Measurements from ENCODE around the gene COL25A1.

COL25A1 gene

GRCh38 chr4:109302361-109303139 lies at the start of gene COL25A1:
Gene COL25A1 (minus strand): TSS chr4:109302658.
- peak; percentile 26 to 28 for DNase-seq

DNA sequence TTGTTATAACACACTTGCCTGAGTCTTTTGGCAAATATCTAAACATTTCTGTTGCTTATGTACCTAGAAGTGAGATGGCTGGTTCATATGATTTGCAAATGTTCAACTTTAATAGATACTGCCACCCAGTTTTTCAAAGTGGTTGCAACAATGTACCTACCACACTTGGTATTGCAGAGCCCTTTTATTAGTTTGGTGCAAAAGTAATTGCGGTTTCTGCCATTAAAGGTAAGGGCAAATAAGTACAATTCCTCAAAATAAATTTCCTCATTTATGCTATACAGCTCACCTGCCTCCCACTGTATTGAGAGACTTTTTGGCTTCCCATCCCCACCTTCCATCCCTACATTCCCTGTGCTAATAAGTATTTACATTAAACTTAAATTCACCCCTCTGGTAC lies 47.7 kb upstream of the COL25A1 start:
- DNase-seq = no peak

GRCh38 chr4:109334129-109335105 lies 32.0 kb upstream of the COL25A1 start:
- DNase-seq = no peak

DNA sequence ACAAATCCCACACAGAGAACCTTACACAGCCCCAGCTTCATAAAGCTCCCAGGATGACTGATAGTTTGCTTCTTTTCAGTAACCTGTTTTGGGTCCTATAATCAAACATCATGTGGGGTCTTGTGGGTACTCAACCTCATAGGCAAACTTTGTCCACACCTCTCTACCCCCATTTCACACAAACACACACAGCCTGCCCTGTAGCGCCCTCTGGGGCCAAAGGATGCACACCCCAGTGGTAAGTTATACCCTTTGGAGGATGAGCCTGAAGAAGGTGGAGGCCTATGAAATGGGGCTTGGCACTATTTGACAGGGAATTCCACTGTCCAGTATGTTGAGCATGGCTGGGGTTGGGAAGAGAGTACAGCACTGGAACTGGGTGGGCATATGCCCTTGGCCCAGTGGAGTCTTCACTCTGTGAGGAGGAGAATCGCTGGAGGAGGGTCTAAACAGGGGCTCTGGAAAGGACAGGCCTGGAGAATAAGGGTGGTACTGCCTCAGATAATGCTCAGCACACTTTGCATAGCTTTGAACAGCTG lies 30.5 kb upstream of the COL25A1 start:
- no peak for DNase-seq

- no peak for DNase-seq
Observed at GRCh38 chr4:109327641-109328040, 25.2 kb upstream of the COL25A1 start.

- no peak for DNase-seq
Observed at GRCh38 chr4:109325698-109326097, 23.2 kb upstream of the COL25A1 start.

DNA sequence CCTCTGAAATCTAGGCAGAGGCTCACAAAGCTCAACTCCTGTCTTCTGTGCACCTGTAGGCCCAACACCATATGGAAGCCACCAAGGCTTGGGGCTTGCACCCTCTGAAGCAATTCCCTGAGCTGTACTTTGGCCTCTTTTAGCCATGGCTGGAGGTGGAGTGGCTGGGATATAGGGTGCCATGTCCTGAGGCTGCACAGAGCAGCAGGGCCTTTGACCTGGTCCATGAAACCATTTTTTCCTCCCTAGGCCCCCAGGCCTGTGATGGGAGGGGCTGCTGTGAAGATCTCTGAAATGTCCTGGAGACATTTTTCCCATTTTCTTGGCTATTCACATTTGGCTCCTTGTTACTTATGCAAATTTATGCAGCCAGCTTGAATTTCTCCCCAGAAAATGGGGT lies 20.9 kb upstream of the COL25A1 start:
- DNase-seq = no peak

- no peak for DNase-seq
Observed at GRCh38 chr4:109321232-109321631, 18.8 kb upstream of the COL25A1 start.

GRCh38 chr4:109319684-109320083 lies 17.2 kb upstream of the COL25A1 start:
- DNase-seq = no peak

DNA sequence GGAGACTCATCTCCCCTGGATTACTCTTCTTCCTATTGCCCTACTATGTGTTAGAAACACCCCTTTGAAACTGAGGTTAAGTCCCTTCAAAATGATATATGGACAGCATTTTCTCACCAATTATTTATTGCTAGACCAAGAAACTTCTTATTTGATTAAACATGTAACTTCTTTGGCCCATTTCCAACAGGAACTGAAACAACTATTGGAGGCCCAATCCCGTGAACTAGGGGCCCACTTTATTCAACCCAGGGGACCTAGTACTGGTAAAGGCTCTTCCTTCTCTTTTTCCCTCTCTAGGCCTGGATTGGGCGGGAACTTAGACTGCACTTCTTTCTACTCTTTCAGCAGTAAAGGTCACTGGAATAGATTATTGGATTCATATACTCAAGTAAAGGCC lies 16.7 kb upstream of the COL25A1 start:
- no peak for DNase-seq

- no peak for DNase-seq
Observed at GRCh38 chr4:109315818-109316217, 13.4 kb upstream of the COL25A1 start.

GRCh38 chr4:109315341-109315740 lies 12.9 kb upstream of the COL25A1 start:
- DNase-seq = no peak

GRCh38 chr4:109313168-109314133 lies 11.0 kb upstream of the COL25A1 start:
- no peak for DNase-seq

DNA sequence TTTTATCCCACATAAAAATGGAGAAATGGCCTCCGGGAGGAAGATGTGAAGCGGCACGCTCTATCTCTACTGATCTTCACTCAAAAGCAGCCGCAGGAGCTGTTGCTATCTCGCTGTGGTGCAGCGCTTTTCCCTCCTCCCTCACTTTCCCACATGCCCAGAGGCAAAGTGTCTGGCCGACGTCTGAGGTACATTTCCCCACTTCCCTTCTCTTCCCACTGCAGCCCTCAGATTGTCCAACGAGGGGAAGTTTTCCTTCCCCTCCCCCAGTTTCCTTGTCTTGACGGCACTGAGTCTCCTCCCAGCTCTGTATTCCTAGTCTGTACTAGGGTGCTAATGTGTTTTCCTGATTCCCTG lies 660 bp upstream of the COL25A1 start:
- DNase-seq = no peak

- no peak for DNase-seq
Observed at GRCh38 chr4:109301651-109302360, 652 bp downstream of the COL25A1 start.

- DNase-seq = no peak
Observed at GRCh38 chr4:109298279-109299010, 4.0 kb downstream of the COL25A1 start.

GRCh38 chr4:109296527-109296926 lies 5.9 kb downstream of the COL25A1 start:
- no peak for DNase-seq

DNA sequence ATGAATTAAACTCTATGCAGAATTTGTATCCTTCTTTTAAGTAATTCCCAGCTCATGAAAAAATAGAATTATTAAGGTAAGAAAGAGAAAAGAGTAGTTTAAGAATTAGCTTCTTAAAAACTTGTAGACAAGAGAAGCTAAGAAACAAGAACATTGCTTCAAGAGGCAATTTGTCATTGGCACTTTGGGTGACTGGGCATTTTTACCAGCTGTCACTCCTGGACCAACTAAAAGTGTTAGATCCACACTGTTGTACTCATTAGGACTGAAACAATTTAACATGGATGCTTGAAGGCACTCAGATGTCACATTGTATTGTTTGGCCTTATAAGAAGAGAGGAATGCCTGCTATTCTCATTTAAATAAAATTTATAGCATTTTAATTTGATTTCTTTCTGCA lies 7.4 kb downstream of the COL25A1 start:
- no peak for DNase-seq

DNA sequence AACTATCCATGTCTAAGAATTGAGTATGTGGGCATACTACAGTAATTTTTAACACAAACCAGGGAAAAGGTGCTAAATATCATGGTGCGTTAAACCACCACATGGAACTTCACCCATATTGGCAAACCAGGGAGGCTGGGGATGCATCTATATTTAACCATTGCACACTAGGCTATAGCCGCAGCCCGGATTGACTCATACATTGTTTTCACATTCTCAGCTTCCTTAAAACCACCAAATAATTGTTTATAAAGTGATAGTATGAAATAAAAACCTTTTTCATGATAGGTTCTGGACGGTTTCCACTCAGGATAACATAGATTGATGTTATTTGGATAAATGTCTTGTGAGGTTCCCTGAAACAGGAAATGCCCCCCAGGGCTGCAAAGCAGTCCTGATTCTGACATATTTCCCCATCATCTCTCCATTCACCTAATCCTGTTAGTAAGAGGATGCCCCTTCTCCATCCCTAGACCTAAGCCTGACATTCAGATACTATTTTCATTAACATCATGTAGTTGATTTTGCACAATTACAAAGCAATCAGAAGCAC lies 7.9 kb downstream of the COL25A1 start:
- no peak for DNase-seq

GRCh38 chr4:109294006-109294405 lies 8.5 kb downstream of the COL25A1 start:
- DNase-seq = no peak

All from activated CD4-positive, alpha-beta T cell treated with anti-CD3 and anti-CD28 coated beads, Interleukin-2, amount 50 U/mL, for 4 hours (primary cell).